GM23338 (cell line): ENCODE results near the gene PRELP. TPM values are rescaled to one million over a fixed set of nuclear protein-coding genes. Genes with fewer than 3 reads are reported as not detected.

Source experiments
- ATAC-seq: fragments of 200-7000 bp; cut with Tn5 transposase; 3 replicates; pipeline ENCODE4 v1.9.1; 2020
- DNase-seq: peaks from one replicate; pipeline ENCODE4 v3.0.0-alpha.2; 2015; ENCODE audit warnings: low spot score
- H2AFZ ChIP-seq: fragments of 200-600 bp; sonication (generic); 2 replicates; pipeline ENCODE4 v1.8.0; 2016; ENCODE audit warnings: antibody characterized with exemption, mild to moderate bottlenecking, moderate library complexity
- H3F3A ChIP-seq: fragments of 200-600 bp; sonication (generic); replicated peaks from 2 replicates; pipeline ENCODE4 v1.8.0; 2017; ENCODE audit warnings: antibody characterized with exemption, mixed run types, low read depth
- H3K27ac ChIP-seq: fragments of 200-600 bp; sonication (generic); 2 replicates; pipeline ENCODE4 v1.6.1; 2016; ENCODE audit warnings: low read depth
- H3K27me3 ChIP-seq: fragments of 200-600 bp; sonication (generic); 2 replicates; pipeline ENCODE4 v1.8.0; 2016; ENCODE audit warnings: mild to moderate bottlenecking, mixed run types, moderate library complexity; ENCODE audit not compliant: insufficient read depth
- H3K36me3 ChIP-seq: fragments of 200-600 bp; sonication (generic); 2 replicates; pipeline ENCODE4 v1.8.0; 2016; ENCODE audit warnings: mild to moderate bottlenecking; ENCODE audit not compliant: insufficient read depth
- H3K4me1 ChIP-seq: fragments of 200-600 bp; sonication (generic); 2 replicates; pipeline ENCODE4 v1.8.0; 2016; ENCODE audit warnings: mild to moderate bottlenecking, moderate library complexity; ENCODE audit not compliant: insufficient read depth
- H3K4me2 ChIP-seq: fragments of 200-600 bp; sonication (generic); 2 replicates; pipeline ENCODE4 v1.7.1; 2017; ENCODE audit warnings: mixed run types
- H3K4me3 ChIP-seq: fragments of 200-600 bp; sonication (generic); 2 replicates; pipeline ENCODE4 v1.6.1; 2016; ENCODE audit warnings: mixed run types
- H3K79me2 ChIP-seq: fragments of 200-600 bp; sonication (generic); replicated peaks from 2 replicates; pipeline ENCODE4 v1.8.0; 2017; ENCODE audit warnings: mild to moderate bottlenecking; ENCODE audit not compliant: insufficient read depth
- H3K9me2 ChIP-seq: fragments of 200-600 bp; sonication (generic); 2 replicates; pipeline ENCODE4 v1.8.0; 2017; ENCODE audit not compliant: insufficient read depth
- H4K20me1 ChIP-seq: fragments of 200-600 bp; sonication (generic); replicated peaks from 2 replicates; pipeline ENCODE4 v1.8.0; 2017; ENCODE audit warnings: mild to moderate bottlenecking; ENCODE audit not compliant: insufficient read depth
- H3K27ac Mint-ChIP-seq: 2 replicates; pipeline ENCODE4 v1.8.0; 2020; ENCODE audit warnings: inconsistent platforms, mild to moderate bottlenecking, moderate library complexity, mixed read lengths
- H3K27me3 Mint-ChIP-seq: 3 replicates; pipeline ENCODE4 v1.8.0; 2022; ENCODE audit warnings: low read depth, mild to moderate bottlenecking, moderate library complexity, mixed read lengths, inconsistent platforms; ENCODE audit not compliant: insufficient read depth, poor library complexity
- H3K36me3 Mint-ChIP-seq: 3 replicates; pipeline ENCODE4 v1.8.0; 2021; ENCODE audit warnings: low read depth, mild to moderate bottlenecking, inconsistent platforms, moderate library complexity, mixed read lengths
- H3K4me1 Mint-ChIP-seq: 3 replicates; pipeline ENCODE4 v1.8.0; 2020; ENCODE audit warnings: mild to moderate bottlenecking, inconsistent platforms, mixed read lengths
- H3K4me3 Mint-ChIP-seq: 3 replicates; pipeline ENCODE4 v1.8.0; 2021; ENCODE audit warnings: moderate library complexity, mild to moderate bottlenecking, inconsistent platforms, mixed read lengths
- H3K9me3 Mint-ChIP-seq: 3 replicates; pipeline ENCODE4 v1.8.0; 2020; ENCODE audit warnings: moderate library complexity, mild to moderate bottlenecking, inconsistent platforms, mixed read lengths
- CREB1 ChIP-seq: fragments of 250-450 bp; sonication (Bioruptor Pico); IDR thresholded peaks from 2 replicates; pipeline ENCODE4 v1.5.0; 2020; ENCODE audit warnings: low read depth, mild to moderate bottlenecking, moderate library complexity
- CTCF ChIP-seq, 2 experiments: fragments of 200-600 bp in 1 of 2; sonication (generic) in 1 of 2; conservative IDR thresholded peaks; 2 replicates each; pipeline versions ENCODE4 v1.5.1 to v1.6.1; 2016 to 2017; ENCODE audit warnings: antibody characterized with exemption in 2 of 2, low read depth in 2 of 2, mild to moderate bottlenecking in 2 of 2, moderate library complexity in 1 of 2
- ETS1 ChIP-seq: IDR thresholded peaks from 2 replicates; pipeline ENCODE4 v1.6.1; 2016; ENCODE audit warnings: antibody characterized with exemption
- EZH2 ChIP-seq: fragments of 200-600 bp; sonication (generic); IDR thresholded peaks from one replicate; pipeline ENCODE4 v1.8.0; 2017; ENCODE audit warnings: antibody characterized with exemption, mild to moderate bottlenecking, low read depth; ENCODE audit not compliant: unreplicated experiment
- EZH2phosphoT487 ChIP-seq: fragments of 200-600 bp; sonication (generic); IDR thresholded peaks from one replicate; pipeline ENCODE4 v1.8.1; 2018; ENCODE audit warnings: antibody characterized with exemption; ENCODE audit not compliant: unreplicated experiment
- JUNB ChIP-seq: IDR thresholded peaks from one replicate; pipeline ENCODE4 v1.6.1; 2016; ENCODE audit warnings: antibody characterized with exemption; ENCODE audit not compliant: unreplicated experiment
- NANOG ChIP-seq: IDR thresholded peaks from 2 replicates; pipeline ENCODE4 v1.6.1; 2016; ENCODE audit warnings: antibody characterized with exemption, borderline replicate concordance
- POLR2AphosphoS5 ChIP-seq: IDR thresholded peaks from 2 replicates; pipeline ENCODE4 v1.6.1; 2016; ENCODE audit warnings: antibody characterized with exemption, low read depth
- STAT1 ChIP-seq: IDR thresholded peaks from one replicate; pipeline ENCODE4 v1.6.1; 2016; ENCODE audit warnings: antibody characterized with exemption; ENCODE audit not compliant: unreplicated experiment
- ZNF114 ChIP-seq: fragments of 250-450 bp; sonication (Bioruptor Pico); IDR thresholded peaks from 2 replicates; pipeline ENCODE4 v1.5.0; 2020; ENCODE audit warnings: mild to moderate bottlenecking, moderate library complexity
- ZNF462 ChIP-seq: fragments of 250-450 bp; sonication (Bioruptor Pico); IDR thresholded peaks from 2 replicates; pipeline ENCODE4 v1.5.0; 2020; ENCODE audit warnings: mild to moderate bottlenecking, moderate library complexity
- polyA plus RNA-seq: library from polyadenylated mRNA; unstranded; fragments of >200 nt; fragmentation: Nextera tagmentation; extraction: Ambion mirVana; gene quantifications from 2 replicates; pipeline ENCODE4 v1.2.1, GENCODE V29; 2016
- total RNA-seq: library from RNA; depleted of rRNA; stranded (reverse); fragments of >200 nt; shearing (Covaris generic); gene quantifications from 2 replicates; pipeline ENCODE4 v1.2.3, GENCODE V29; 2014
- TF ChIP-seq, protein P1 (sequence below): IDR thresholded peaks from one replicate; pipeline ENCODE4 v1.6.1; 2018; ENCODE audit warnings: antibody characterized with exemption; ENCODE audit not compliant: unreplicated experiment

PRELP gene
- total and polyA plus RNA-seq, 2 experiments from 2014 or later, result 0.03 TPM

DNA sequence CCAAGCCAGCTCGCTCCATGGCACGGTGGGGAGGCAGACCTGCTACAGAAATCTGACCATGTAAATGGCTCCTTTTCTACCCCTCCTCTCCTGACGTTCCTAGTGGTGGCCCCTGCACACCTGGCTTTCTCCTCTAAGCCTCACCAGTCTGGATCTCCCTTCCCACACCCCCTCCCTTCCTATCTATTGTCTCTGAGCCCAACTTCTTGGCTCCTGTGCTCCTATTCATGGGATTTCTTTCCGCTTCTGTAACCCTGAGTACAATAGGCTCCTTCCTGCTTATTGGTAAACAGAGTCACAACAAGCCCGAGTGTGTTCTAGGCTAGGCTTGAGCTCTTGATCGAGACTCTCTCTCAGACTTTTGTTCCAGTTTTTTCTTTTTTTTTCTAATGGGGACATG lies 35.9 kb downstream of the PRELP start (continued):
- no peak for TF ChIP-seq EZH2phosphoT487

- Histone ChIP-seq H3K4me2 (no peak overlapping the region), H4K20me1 (no peaks in the 10 kb centered on the region), H3K4me1 (peaks cover 45% of the 10 kb centered on the region), H3K9me2 (no peaks in the 10 kb centered on the region), H3K36me3 (no peaks in the 10 kb centered on the region), H3K79me2 (no peaks in the 10 kb centered on the region), H2AFZ (no peak overlapping the region), H3K27ac (no peak overlapping the region), H3F3A (no peaks in the 10 kb centered on the region), H3K4me3 (no peak overlapping the region), H3K27me3 (peaks cover 50% of the 10 kb centered on the region)
- Mint-ChIP-seq H3K27ac (no peak overlapping the region), H3K27me3 (peaks cover 45% of the 10 kb centered on the region), H3K4me3 (no peak overlapping the region), H3K9me3 (no peaks in the 10 kb centered on the region; the same call in 2 of the 3 replicates), H3K36me3 (no peaks in the 10 kb centered on the region; the same call in 2 of the 3 replicates), H3K4me1 (peaks cover 68% of the 10 kb centered on the region)
- no peak for ATAC-seq
- DNase-seq, result no peak
- no peak for TF ChIP-seq ZNF114 (CRISPR knock-in tag)
- TF ChIP-seq CREB1 (CRISPR knock-in tag), result no peak
- TF ChIP-seq, protein P1, sequence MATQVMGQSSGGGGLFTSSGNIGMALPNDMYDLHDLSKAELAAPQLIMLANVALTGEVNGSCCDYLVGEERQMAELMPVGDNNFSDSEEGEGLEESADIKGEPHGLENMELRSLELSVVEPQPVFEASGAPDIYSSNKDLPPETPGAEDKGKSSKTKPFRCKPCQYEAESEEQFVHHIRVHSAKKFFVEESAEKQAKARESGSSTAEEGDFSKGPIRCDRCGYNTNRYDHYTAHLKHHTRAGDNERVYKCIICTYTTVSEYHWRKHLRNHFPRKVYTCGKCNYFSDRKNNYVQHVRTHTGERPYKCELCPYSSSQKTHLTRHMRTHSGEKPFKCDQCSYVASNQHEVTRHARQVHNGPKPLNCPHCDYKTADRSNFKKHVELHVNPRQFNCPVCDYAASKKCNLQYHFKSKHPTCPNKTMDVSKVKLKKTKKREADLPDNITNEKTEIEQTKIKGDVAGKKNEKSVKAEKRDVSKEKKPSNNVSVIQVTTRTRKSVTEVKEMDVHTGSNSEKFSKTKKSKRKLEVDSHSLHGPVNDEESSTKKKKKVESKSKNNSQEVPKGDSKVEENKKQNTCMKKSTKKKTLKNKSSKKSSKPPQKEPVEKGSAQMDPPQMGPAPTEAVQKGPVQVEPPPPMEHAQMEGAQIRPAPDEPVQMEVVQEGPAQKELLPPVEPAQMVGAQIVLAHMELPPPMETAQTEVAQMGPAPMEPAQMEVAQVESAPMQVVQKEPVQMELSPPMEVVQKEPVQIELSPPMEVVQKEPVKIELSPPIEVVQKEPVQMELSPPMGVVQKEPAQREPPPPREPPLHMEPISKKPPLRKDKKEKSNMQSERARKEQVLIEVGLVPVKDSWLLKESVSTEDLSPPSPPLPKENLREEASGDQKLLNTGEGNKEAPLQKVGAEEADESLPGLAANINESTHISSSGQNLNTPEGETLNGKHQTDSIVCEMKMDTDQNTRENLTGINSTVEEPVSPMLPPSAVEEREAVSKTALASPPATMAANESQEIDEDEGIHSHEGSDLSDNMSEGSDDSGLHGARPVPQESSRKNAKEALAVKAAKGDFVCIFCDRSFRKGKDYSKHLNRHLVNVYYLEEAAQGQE, result no peak
- no peak for TF ChIP-seq ETS1
- no peak for TF ChIP-seq POLR2AphosphoS5
- TF ChIP-seq CTCF (conservative IDR thresholded peaks at IDR 0.05; ENCODE audit: low read depth in 2 of 2), result no peak
- no peak for TF ChIP-seq EZH2phosphoT487
- TF ChIP-seq ZNF462 (CRISPR knock-in tag), result no peak
- no peak for TF ChIP-seq JUNB
- no peak for TF ChIP-seq STAT1
- TF ChIP-seq NANOG, result no peak
- no peak for TF ChIP-seq EZH2
Measured at GRCh38 chr1:203511930-203512329, 36.3 kb downstream of the PRELP start.
